Activated CD8-positive, alpha-beta T cell treated with anti-CD3 and anti-CD28 coated beads for 36 hours (primary cell): ENCODE data around the gene FKBP8. TPM values are rescaled to one million over a fixed set of nuclear protein-coding genes. Genes with fewer than 3 reads are reported as not detected.

Source experiments
- ATAC-seq: fragments of 200-7000 bp; cut with Tn5 transposase; one replicate; pipeline ENCODE4 v1.10.0; 2021; ENCODE audit warnings: mild to moderate bottlenecking, moderate library complexity
- CTCF ChIA-PET: fragments of 350-600 bp; sonication (Branson Sonifier 250); formaldehyde crosslinking; loops from one replicate; lab custom pipeline; 2021; ENCODE audit warnings: antibody characterized with exemption; lab: Charles Lee
- POLR2A ChIA-PET: fragments of 350-600 bp; sonication (Branson Sonifier 250); formaldehyde crosslinking; loops from one replicate; lab custom pipeline; 2021; ENCODE audit warnings: antibody characterized with exemption; lab: Charles Lee
- DNase-seq: peaks from one replicate; pipeline ENCODE4 v3.0.0-alpha.2; 2020
- H3K27ac Mint-ChIP-seq: one replicate; pipeline ENCODE4 v1.8.0; 2021; ENCODE audit warnings: mild to moderate bottlenecking, mixed read lengths
- H3K27me3 Mint-ChIP-seq: one replicate; pipeline ENCODE4 v1.8.0; 2021; ENCODE audit warnings: mixed read lengths
- H3K36me3 Mint-ChIP-seq: one replicate; pipeline ENCODE4 v1.8.0; 2021; ENCODE audit warnings: low read depth, mixed read lengths
- H3K4me1 Mint-ChIP-seq: one replicate; pipeline ENCODE4 v1.8.0; 2021; ENCODE audit warnings: low read depth, mixed read lengths
- H3K4me3 Mint-ChIP-seq: one replicate; pipeline ENCODE4 v1.8.0; 2021; ENCODE audit warnings: mild to moderate bottlenecking, moderate library complexity, mixed read lengths
- H3K9me3 Mint-ChIP-seq: one replicate; pipeline ENCODE4 v1.8.0; 2021; ENCODE audit warnings: mixed read lengths
- intact Hi-C: fragments of 100-400 bp; cut with micrococcal nuclease; formaldehyde crosslinking; loops from one replicate; pipeline ENCODE4 v1.10.0; 2022
- total RNA-seq, 2 experiments: library from RNA; stranded (reverse); gene quantifications; one replicate each; pipeline ENCODE4 v1.2.3, GENCODE V29; 2021
- TF ChIP-seq, protein P1 (sequence below): fragments of 200-600 bp; IDR thresholded peaks from one replicate; pipeline ENCODE4 v1.8.0; 2022; ENCODE audit warnings: antibody characterized with exemption, mild to moderate bottlenecking

FKBP8 gene
- total RNA-seq, 2 experiments from 2014 or later = 216 to 220 TPM

GRCh38 chr19:18502638-18503294 is 40.6 kb downstream of the FKBP8 start:
- TF ChIP-seq, protein P1, sequence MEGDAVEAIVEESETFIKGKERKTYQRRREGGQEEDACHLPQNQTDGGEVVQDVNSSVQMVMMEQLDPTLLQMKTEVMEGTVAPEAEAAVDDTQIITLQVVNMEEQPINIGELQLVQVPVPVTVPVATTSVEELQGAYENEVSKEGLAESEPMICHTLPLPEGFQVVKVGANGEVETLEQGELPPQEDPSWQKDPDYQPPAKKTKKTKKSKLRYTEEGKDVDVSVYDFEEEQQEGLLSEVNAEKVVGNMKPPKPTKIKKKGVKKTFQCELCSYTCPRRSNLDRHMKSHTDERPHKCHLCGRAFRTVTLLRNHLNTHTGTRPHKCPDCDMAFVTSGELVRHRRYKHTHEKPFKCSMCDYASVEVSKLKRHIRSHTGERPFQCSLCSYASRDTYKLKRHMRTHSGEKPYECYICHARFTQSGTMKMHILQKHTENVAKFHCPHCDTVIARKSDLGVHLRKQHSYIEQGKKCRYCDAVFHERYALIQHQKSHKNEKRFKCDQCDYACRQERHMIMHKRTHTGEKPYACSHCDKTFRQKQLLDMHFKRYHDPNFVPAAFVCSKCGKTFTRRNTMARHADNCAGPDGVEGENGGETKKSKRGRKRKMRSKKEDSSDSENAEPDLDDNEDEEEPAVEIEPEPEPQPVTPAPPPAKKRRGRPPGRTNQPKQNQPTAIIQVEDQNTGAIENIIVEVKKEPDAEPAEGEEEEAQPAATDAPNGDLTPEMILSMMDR = no peak
- intact Hi-C loops = no loop called here
- peak overlapping the region; percentile 63 for H3K27ac Mint-ChIP-seq
- peaks cover 89% of the 10 kb centered on the region for H3K4me1 Mint-ChIP-seq
- H3K4me3 Mint-ChIP-seq = no peak overlapping the region
- no peaks in the 10 kb centered on the region for H3K27me3 Mint-ChIP-seq
- no peaks in the 10 kb centered on the region for H3K36me3 Mint-ChIP-seq
- ATAC-seq (no peak), DNase-seq (no peak)
- H3K9me3 Mint-ChIP-seq = no peaks in the 10 kb centered on the region
- ChIA-PET POLR2A (interaction anchor here (0.9 to 1.6 kb wide), 3 partner anchors 13 to 19 kb away, joined by 3 to 7 read pairs (median 4); partner anchors contain the start of gene ELL), CTCF (interaction anchor here (0.9 to 11.8 kb wide), 5 partner anchors 11 to 85 kb away, joined by 3 to 97 read pairs (median 7); partner anchors contain the start of gene ELL)

GRCh38 chr19:18502246-18502637 is 41.1 kb downstream of the FKBP8 start:
- ATAC-seq (no peak), DNase-seq (no peak)
- no peaks in the 10 kb centered on the region for H3K27me3 Mint-ChIP-seq
- peak overlapping the region; percentile 58 for H3K27ac Mint-ChIP-seq
- CTCF ChIA-PET = interaction anchor here (1.4 to 11.8 kb wide), 4 partner anchors 10 to 51 kb away, joined by 4 to 97 read pairs (median 10); partner anchors contain the start of gene ELL
- H3K9me3 Mint-ChIP-seq = no peaks in the 10 kb centered on the region
- intact Hi-C loops = no loop called here
- TF ChIP-seq, protein P1 = no peak
- H3K36me3 Mint-ChIP-seq = no peaks in the 10 kb centered on the region
- POLR2A ChIA-PET = interaction anchor here (0.6 to 1.6 kb wide), 4 partner anchors 11 to 19 kb away, joined by 3 to 7 read pairs (median 4); partner anchors contain the start of gene ELL
- no peak overlapping the region for H3K4me3 Mint-ChIP-seq
- H3K4me1 Mint-ChIP-seq = peaks cover 86% of the 10 kb centered on the region

GRCh38 chr19:18501832-18502231 is 41.5 kb downstream of the FKBP8 start:
- intact Hi-C loops = no loop called here
- CTCF ChIA-PET = interaction anchor here (1.5 to 11.8 kb wide), 2 partner anchors 17 to 51 kb away, joined by 4 to 97 read pairs; partner anchors contain the start of gene ELL
- Mint-ChIP-seq H3K4me1 (peaks cover 86% of the 10 kb centered on the region), H3K27ac (peak overlapping the region; percentile 23), H3K36me3 (no peaks in the 10 kb centered on the region), H3K4me3 (no peak overlapping the region), H3K27me3 (no peaks in the 10 kb centered on the region), H3K9me3 (no peaks in the 10 kb centered on the region)
- no peak for DNase-seq
- TF ChIP-seq, protein P1 = no peak
- no peak for ATAC-seq
- POLR2A ChIA-PET = interaction anchor here (0.6 to 1.6 kb wide), 2 partner anchors 11 to 15 kb away, joined by 3 to 4 read pairs; no protein-coding TSS in a partner anchor

DNA sequence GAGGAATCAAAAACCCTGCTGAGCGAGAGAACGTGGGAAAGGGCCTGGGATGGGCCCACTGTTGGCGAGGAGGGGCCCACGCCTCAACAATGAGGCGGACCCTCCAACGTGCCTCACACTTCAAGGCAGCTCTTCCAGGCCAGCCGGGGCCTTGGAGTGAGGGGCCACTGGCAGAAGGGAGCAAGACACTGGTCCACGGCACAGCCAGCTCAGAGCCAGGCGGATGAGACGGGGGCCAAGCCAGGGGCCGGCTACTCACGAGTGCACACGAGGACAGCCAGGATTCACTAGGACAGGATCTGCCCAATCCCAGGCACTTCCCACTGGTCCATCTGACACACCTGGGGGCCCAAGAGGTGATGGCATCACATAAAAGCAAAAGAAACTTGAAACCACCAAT is 42.0 kb downstream of the FKBP8 start:
- DNase-seq = no peak
- Mint-ChIP-seq H3K4me3 (no peak overlapping the region), H3K4me1 (peaks cover 86% of the 10 kb centered on the region), H3K27me3 (no peaks in the 10 kb centered on the region), H3K9me3 (no peaks in the 10 kb centered on the region), H3K36me3 (no peaks in the 10 kb centered on the region), H3K27ac (peak overlapping the region; percentile 51)
- intact Hi-C loops = no loop called here
- POLR2A ChIA-PET = interaction anchor here (1.3 kb wide), 1 partner anchor 9 kb away, joined by 3 read pairs; no protein-coding TSS in a partner anchor
- ATAC-seq = no peak
- CTCF ChIA-PET = interaction anchor here (11.8 kb wide), 1 partner anchor 18 kb away, joined by 97 read pairs; the partner anchor contains the start of gene ELL
- TF ChIP-seq, protein P1 = no peak

- H3K27me3 Mint-ChIP-seq = no peaks in the 10 kb centered on the region
Observed at GRCh38 chr19:18500799-18501198, 42.6 kb downstream of the FKBP8 start.

More at GRCh38 chr19:18500799-18501198, 42.6 kb downstream of the FKBP8 start:
- peaks cover 86% of the 10 kb centered on the region for H3K4me1 Mint-ChIP-seq
- peak overlapping the region; percentile 51 for H3K27ac Mint-ChIP-seq
- no peaks in the 10 kb centered on the region for H3K9me3 Mint-ChIP-seq
- POLR2A ChIA-PET = interaction anchor here (1.3 kb wide), 2 partner anchors 8 to 10 kb away, joined by 3 read pairs; no protein-coding TSS in a partner anchor
- DNase-seq (no peak), ATAC-seq (no peak)
- no peak overlapping the region for H3K4me3 Mint-ChIP-seq
- TF ChIP-seq, protein P1 = no peak
- CTCF ChIA-PET = interaction anchor here (1.2 kb wide), 2 partner anchors 9 to 19 kb away, joined by 7 to 8 read pairs; no protein-coding TSS in a partner anchor
- no peaks in the 10 kb centered on the region for H3K36me3 Mint-ChIP-seq
- intact Hi-C loops = no loop called here
